Uterus (tissue), 2 donors: ENCODE results near the gene NAE1.

ENCODE experiments used
- POLR2A ChIP-seq, 2 donors: fragments of 450-650 bp; IDR thresholded peaks; one replicate each; pipeline ENCODE4 v1.6.1; 2016; ENCODE audit warnings: antibody characterized with exemption in 2 of 2, mild to moderate bottlenecking in 1 of 2, moderate library complexity in 1 of 2
- TF ChIP-seq, protein P1 (sequence below), 4 experiments: fragments of 200-600 bp in 2 of 4; fragments of 450-650 bp in 2 of 4; sonication (generic) in 2 of 4; IDR thresholded peaks; one replicate each; pipeline ENCODE4 v1.5.1; 2016 to 2019; ENCODE audit warnings: antibody characterized with exemption in 4 of 4, mild to moderate bottlenecking in 2 of 4, moderate library complexity in 1 of 4

DNA sequence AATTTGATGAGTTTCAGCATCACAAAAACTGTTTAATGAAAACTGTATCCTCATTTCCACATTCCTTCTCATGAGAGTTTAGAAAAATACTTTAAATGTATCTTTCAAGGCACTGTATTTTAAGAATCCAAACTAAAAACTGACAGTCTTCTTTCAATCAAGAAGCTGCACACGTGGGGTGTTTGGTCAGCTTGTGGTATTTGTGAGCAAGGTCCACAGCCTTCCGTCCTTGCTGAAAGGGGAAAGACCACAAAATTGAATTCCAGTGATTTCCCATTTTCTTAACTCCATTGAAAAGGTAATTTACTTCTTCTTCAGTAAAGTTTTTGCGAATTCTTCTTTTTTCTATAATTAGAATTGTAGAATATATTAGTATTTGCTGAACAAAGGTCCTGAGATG, 76.0 kb downstream of the NAE1 start:
- TF ChIP-seq, protein P1, sequence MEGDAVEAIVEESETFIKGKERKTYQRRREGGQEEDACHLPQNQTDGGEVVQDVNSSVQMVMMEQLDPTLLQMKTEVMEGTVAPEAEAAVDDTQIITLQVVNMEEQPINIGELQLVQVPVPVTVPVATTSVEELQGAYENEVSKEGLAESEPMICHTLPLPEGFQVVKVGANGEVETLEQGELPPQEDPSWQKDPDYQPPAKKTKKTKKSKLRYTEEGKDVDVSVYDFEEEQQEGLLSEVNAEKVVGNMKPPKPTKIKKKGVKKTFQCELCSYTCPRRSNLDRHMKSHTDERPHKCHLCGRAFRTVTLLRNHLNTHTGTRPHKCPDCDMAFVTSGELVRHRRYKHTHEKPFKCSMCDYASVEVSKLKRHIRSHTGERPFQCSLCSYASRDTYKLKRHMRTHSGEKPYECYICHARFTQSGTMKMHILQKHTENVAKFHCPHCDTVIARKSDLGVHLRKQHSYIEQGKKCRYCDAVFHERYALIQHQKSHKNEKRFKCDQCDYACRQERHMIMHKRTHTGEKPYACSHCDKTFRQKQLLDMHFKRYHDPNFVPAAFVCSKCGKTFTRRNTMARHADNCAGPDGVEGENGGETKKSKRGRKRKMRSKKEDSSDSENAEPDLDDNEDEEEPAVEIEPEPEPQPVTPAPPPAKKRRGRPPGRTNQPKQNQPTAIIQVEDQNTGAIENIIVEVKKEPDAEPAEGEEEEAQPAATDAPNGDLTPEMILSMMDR (IDR thresholded peaks at IDR 0.05): no peak
- TF ChIP-seq POLR2A (IDR thresholded peaks at IDR 0.05): no peak
